K562 (cell line): ENCODE data around the gene REM2. TPM values are rescaled to one million over a fixed set of nuclear protein-coding genes. Genes with fewer than 3 reads are reported as not detected.

Experiments used
- HMBOX1 ChIP-seq: sonication (generic); IDR thresholded peaks from 2 replicates; pipeline ENCODE4 v1.6.1; 2016
- HNRNPL ChIP-seq: fragments of 200-400 bp; formaldehyde crosslinking; IDR thresholded peaks from 2 replicates; pipeline ENCODE4 v1.6.1; 2017; ENCODE audit warnings: low read depth, mild to moderate bottlenecking, low read length
- KDM5B ChIP-seq: fragments of 200-600 bp; sonication (generic); IDR thresholded peaks from 2 replicates; pipeline ENCODE4 v1.6.1; 2012; ENCODE audit warnings: low read depth, mild to moderate bottlenecking, moderate library complexity, low read length, control low read depth, inconsistent platforms; ENCODE audit not compliant: insufficient replicate concordance
- NFE2L1 ChIP-seq: fragments of 450-650 bp; IDR thresholded peaks from 2 replicates; pipeline ENCODE4 v1.6.1; 2016; ENCODE audit warnings: missing genetic modification characterization, low read depth, mild to moderate bottlenecking, missing compliant biosample characterization, moderate library complexity, borderline replicate concordance
- NR2C2 ChIP-seq, 2 experiments: fragments of 200-800 bp in 1 of 2; sonication (Bioruptor generic) in 1 of 2; sonication (generic) in 1 of 2; formaldehyde crosslinking in 1 of 2; IDR thresholded peaks; 2 replicates each; pipeline versions ENCODE4 v1.6.1 to v1.8.0; 2016 to 2022; ENCODE audit warnings: mild to moderate bottlenecking in 1 of 2, missing compliant biosample characterization in 1 of 2, missing genetic modification characterization in 1 of 2, missing genetic modification reagents in 1 of 2
- PBX2 ChIP-seq, 2 experiments: IDR thresholded peaks in 1 of 2; conservative IDR thresholded peaks in 1 of 2; 2 replicates each; pipeline ENCODE4 v1.6.1; 2016; ENCODE audit warnings: low read depth in 2 of 2, mild to moderate bottlenecking in 1 of 2, missing compliant biosample characterization in 1 of 2, missing genetic modification characterization in 1 of 2, moderate library complexity in 1 of 2
- PCBP1 ChIP-seq: fragments of 200-400 bp; formaldehyde crosslinking; IDR thresholded peaks from 2 replicates; pipeline ENCODE4 v1.6.1; 2018; ENCODE audit warnings: mild to moderate bottlenecking, low read depth, low read length; ENCODE audit not compliant: poor library complexity, severe bottlenecking
- PHF20 ChIP-seq: fragments of 450-650 bp; IDR thresholded peaks from 2 replicates; pipeline ENCODE4 v1.6.1; 2018; ENCODE audit not compliant: partially characterized antibody
- PHF8 ChIP-seq: fragments of 200-600 bp; sonication (generic); IDR thresholded peaks from 2 replicates; pipeline ENCODE4 v1.6.1; 2012; ENCODE audit warnings: mixed run types, mild to moderate bottlenecking, inconsistent platforms, low read length, moderate library complexity, borderline replicate concordance
- TRIM25 ChIP-seq: fragments of 450-650 bp; IDR thresholded peaks from 2 replicates; pipeline ENCODE4 v1.7.0; 2016; ENCODE audit warnings: borderline replicate concordance
- ZBTB7A ChIP-seq: IDR thresholded peaks from 2 replicates; pipeline ENCODE4 v1.6.1; 2011; ENCODE audit warnings: low read depth, mild to moderate bottlenecking, low read length, moderate library complexity, borderline replicate concordance; ENCODE audit not compliant: control insufficient read depth
- ZNF717 ChIP-seq: fragments of 250-450 bp; sonication (Bioruptor Pico); IDR thresholded peaks from 2 replicates; pipeline ENCODE4 v1.5.0; 2021
- polyA plus RNA-seq, 8 experiments: library from polyadenylated mRNA; depleted of rRNA in 4 of 8; stranded (reverse) in 5 of 8; unstranded in 3 of 8; fragments of >200 nt; fragmentation: Nextera tagmentation in 2 of 8; fragmentation: Illumina TruSeq in 1 of 8; extraction: Ambion mirVana in 2 of 8; extraction: Trizol in 1 of 8; gene quantifications; 2 replicates each; pipeline versions ENCODE4 v1.2.1 to v1.2.3, GENCODE V29; 2011 to 2014; ENCODE audit warnings: inconsistent platforms in 1 of 8, missing spikeins in 1 of 8
- total RNA-seq, 7 experiments: library from RNA; depleted of rRNA in 6 of 7; stranded (reverse); fragments of >200 nt in 6 of 7; fragmentation: Illumina TruSeq in 2 of 7; extraction: Trizol in 2 of 7; gene quantifications; 2 replicates each; pipeline versions ENCODE4 v1.2.1 to v1.2.3, GENCODE V29; 2011 to 2021; ENCODE audit warnings: low replicate concordance in 1 of 7

REM2 gene
- total and polyA plus RNA-seq, 9 of the 15 experiments (the other 6 are each of a cell fraction or from before 2014, with no cell fraction given) = 0.18 to 1.0 (median 0.38) TPM

GRCh38 chr14:22871224-22872032 lies 11.6 kb upstream of the REM2 start, which contains the start of gene LRP10 (continued):
- TF ChIP-seq HMBOX1 (0 out of 2 replicates have a peak, but pooled peaks have one; percentile 47), PCBP1 (peak; percentile 69), PHF8 (peak; percentile 48; the same call in 1 of the 2 replicates), PHF20 (peak; percentile 45), NFE2L1 (no peak), TRIM25 (no peak), HNRNPL (peak; percentile 98), KDM5B (peak; percentile 45), ZNF717 (CRISPR knock-in tag) (no peak), NR2C2 (CRISPR knock-in tag; IDR thresholded peaks at IDR 0.05) (peak; percentile 53; the same call in 1 of the 2 replicates), NR2C2 (tag; IDR thresholded peaks at IDR 0.05) (peak; percentile 70; the same call in 1 of the 2 replicates), PBX2 (CRISPR knock-in tag; IDR thresholded peaks at IDR 0.05; ENCODE audit: low read depth) (peak; percentile 92), PBX2 (tag; conservative IDR thresholded peaks at IDR 0.05; ENCODE audit: low read depth) (peak; percentile 96), ZBTB7A (peak; percentile 86; the same call in 1 of the 2 replicates)
